PFSK-1 (cell line): Measurements from ENCODE around the gene GFOD1.

Experiments used
- FOXP2 ChIP-seq: optimal IDR thresholded peaks from 2 replicates; pipeline ENCODE3; 2011; ENCODE audit warnings: borderline replicate concordance, control low read depth, inconsistent platforms; ENCODE audit not compliant: insufficient read depth; ENCODE audit errors: extremely low read length, extremely low read depth
- POLR2AphosphoS5 ChIP-seq: IDR thresholded peaks from 2 replicates; pipeline ENCODE4 v1.6.1; 2012; ENCODE audit warnings: low read depth, mild to moderate bottlenecking, control low read depth, low read length, moderate library complexity
- SIN3A ChIP-seq: IDR thresholded peaks from 2 replicates; pipeline ENCODE4 v1.6.1; 2012; ENCODE audit warnings: mild to moderate bottlenecking, low read length, moderate library complexity, borderline replicate concordance; ENCODE audit not compliant: insufficient read depth
- TAF1 ChIP-seq: IDR thresholded peaks from 2 replicates; pipeline ENCODE4 v1.6.1; 2012; ENCODE audit warnings: low read length, control low read depth, borderline replicate concordance; ENCODE audit not compliant: insufficient read depth
- TF ChIP-seq, protein P1 (sequence below), 2 experiments: IDR thresholded peaks; 2 replicates each; pipeline versions ENCODE4 v1.6.1 to v1.8.0; 2011 to 2012; ENCODE audit warnings: low read depth in 2 of 2, low read length in 2 of 2, control low read depth in 1 of 2, inconsistent platforms in 1 of 2, mild to moderate bottlenecking in 1 of 2, moderate library complexity in 1 of 2; ENCODE audit not compliant: insufficient read depth in 1 of 2

GFOD1 gene

DNA sequence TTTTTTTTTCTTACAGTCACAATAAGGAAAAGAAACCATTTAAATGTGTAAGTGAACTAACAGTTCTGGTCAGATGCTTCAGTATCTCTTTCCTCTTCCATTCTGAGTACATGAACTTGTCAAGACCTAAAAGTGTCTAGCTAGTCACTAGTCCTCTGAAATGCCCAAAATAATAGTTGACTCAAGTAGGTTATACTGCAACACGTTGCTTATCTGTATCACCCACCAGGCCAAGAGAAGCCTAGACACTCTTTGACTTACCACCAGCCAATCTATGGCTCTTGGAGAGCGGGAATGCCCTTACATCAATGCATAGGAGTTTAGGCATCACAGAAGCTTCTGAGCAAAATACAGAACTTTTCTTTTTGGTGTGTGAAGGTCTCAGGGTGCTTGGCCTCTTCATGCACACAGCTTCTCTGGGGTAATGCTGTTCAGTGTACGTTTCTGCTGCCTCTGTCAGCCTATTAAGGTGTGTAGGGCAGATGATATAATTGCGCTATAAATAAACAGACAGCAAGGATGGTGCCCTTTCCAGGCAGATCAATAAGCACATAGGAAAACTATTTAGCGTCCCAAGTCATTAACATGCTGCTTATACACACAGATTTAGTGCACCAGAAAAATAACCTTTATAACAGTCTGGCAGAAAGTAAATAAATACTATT lies 7.8 kb upstream of the GFOD1 start:
- TF ChIP-seq POLR2AphosphoS5 (no peak), SIN3A (no peak), TAF1 (no peak), FOXP2 (no peak)
- TF ChIP-seq, protein P1, sequence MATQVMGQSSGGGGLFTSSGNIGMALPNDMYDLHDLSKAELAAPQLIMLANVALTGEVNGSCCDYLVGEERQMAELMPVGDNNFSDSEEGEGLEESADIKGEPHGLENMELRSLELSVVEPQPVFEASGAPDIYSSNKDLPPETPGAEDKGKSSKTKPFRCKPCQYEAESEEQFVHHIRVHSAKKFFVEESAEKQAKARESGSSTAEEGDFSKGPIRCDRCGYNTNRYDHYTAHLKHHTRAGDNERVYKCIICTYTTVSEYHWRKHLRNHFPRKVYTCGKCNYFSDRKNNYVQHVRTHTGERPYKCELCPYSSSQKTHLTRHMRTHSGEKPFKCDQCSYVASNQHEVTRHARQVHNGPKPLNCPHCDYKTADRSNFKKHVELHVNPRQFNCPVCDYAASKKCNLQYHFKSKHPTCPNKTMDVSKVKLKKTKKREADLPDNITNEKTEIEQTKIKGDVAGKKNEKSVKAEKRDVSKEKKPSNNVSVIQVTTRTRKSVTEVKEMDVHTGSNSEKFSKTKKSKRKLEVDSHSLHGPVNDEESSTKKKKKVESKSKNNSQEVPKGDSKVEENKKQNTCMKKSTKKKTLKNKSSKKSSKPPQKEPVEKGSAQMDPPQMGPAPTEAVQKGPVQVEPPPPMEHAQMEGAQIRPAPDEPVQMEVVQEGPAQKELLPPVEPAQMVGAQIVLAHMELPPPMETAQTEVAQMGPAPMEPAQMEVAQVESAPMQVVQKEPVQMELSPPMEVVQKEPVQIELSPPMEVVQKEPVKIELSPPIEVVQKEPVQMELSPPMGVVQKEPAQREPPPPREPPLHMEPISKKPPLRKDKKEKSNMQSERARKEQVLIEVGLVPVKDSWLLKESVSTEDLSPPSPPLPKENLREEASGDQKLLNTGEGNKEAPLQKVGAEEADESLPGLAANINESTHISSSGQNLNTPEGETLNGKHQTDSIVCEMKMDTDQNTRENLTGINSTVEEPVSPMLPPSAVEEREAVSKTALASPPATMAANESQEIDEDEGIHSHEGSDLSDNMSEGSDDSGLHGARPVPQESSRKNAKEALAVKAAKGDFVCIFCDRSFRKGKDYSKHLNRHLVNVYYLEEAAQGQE (IDR thresholded peaks at IDR 0.05; ENCODE audit: insufficient read depth in 1 of 2, low read depth in 2 of 2, low read length in 2 of 2): no peak

DNA sequence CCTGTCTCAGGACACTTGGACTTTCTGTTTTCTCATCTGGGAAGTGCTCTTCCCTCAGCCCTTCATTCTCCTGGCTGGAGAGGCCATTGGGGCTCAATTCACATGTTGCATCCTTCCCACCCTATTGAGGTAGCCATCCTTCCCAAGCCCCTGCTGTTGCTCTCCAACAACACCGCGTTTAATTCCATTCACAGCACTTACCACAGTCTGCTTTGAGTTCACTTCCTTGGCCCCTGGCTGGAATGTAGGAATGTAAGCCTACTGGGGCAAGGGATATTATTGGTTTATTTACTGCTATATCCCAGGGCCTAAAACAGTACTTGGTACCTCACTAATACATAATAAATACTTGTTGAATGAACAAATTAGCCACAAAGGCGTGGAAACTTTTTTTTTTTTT lies 6.7 kb upstream of the GFOD1 start:
- TF ChIP-seq, protein P1 (IDR thresholded peaks at IDR 0.05; ENCODE audit: insufficient read depth in 1 of 2, low read depth in 2 of 2, low read length in 2 of 2): no peak

DNA sequence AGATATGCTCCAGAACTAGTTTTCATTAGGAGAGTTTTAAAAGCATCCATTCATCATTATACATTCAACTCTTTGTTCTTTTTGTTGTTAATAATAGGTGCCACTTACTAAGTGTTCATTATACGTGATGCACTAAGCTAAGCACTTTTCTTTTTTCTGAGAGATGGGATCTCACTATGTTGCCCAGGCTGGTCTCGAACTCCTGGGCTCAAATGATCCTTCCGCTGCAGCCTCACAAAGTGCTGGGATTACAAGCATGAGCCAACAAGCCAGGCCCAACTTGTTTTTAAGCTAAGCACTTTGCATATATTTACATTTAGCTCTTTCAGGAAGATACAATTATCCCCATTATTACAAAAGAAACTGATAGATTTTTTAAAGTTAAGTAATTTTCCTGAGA lies 5.7 kb upstream of the GFOD1 start:
- TF ChIP-seq, protein P1 (IDR thresholded peaks at IDR 0.05; ENCODE audit: insufficient read depth in 1 of 2, low read depth in 2 of 2, low read length in 2 of 2): no peak
- TF ChIP-seq FOXP2 (no peak), SIN3A (no peak), POLR2AphosphoS5 (no peak), TAF1 (no peak)

DNA sequence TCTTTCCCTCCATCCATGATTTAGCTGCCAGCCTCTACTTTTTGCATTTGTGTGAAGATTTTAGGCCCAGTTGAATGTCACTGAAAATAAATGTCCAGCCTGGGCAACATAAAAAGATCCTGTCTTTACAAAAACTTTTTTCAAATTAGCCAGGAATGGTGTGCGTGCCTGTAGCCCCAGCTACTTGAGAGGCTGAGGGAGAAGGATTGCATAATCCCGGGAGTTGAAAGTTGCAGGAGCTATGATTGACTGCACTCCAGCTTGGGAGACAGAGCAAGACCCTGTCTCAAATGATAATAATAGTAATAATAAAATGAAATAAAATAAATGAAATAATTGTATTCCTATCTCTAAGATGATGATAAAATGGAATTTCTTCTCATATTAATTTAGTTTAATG lies 5.0 kb upstream of the GFOD1 start:
- TF ChIP-seq, protein P1 (IDR thresholded peaks at IDR 0.05; ENCODE audit: insufficient read depth in 1 of 2, low read depth in 2 of 2, low read length in 2 of 2): no peak
- TF ChIP-seq FOXP2: no peak
- TF ChIP-seq POLR2AphosphoS5: no peak
- no peak for TF ChIP-seq SIN3A
- TF ChIP-seq TAF1: no peak

DNA sequence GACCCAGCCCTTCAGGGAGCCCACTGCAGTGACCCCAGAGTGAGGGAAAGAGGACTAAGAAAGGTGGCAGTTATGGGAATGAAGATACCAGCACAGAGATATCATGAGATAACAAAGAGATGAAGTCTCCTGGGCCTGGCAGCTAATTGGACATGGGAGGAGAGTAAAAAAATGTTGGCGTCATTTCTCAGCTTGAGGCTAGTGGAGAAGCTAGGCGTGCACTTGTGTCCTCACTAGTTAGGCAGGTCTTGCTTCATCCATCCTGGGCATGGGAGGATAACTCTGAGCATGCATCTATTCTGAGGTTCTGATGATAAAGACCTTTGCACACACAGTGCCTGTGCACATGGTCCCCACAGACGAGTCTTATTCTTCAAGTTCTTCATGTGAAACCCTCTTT lies 4.1 kb upstream of the GFOD1 start:
- no peak for TF ChIP-seq TAF1
- TF ChIP-seq SIN3A: no peak
- TF ChIP-seq, protein P1 (IDR thresholded peaks at IDR 0.05; ENCODE audit: insufficient read depth in 1 of 2, low read depth in 2 of 2, low read length in 2 of 2): no peak
- no peak for TF ChIP-seq POLR2AphosphoS5
